HG03135 (cell line): ENCODE data around the gene TAPBP.

Experiments
- ATAC-seq: cut with Tn5 transposase; IDR thresholded peaks from one replicate; pipeline ENCODE4 v1.9.1; 2021; ENCODE audit warnings: mild to moderate bottlenecking, moderate library complexity; ENCODE audit not compliant: unreplicated experiment

The TAPBP gene

DNA sequence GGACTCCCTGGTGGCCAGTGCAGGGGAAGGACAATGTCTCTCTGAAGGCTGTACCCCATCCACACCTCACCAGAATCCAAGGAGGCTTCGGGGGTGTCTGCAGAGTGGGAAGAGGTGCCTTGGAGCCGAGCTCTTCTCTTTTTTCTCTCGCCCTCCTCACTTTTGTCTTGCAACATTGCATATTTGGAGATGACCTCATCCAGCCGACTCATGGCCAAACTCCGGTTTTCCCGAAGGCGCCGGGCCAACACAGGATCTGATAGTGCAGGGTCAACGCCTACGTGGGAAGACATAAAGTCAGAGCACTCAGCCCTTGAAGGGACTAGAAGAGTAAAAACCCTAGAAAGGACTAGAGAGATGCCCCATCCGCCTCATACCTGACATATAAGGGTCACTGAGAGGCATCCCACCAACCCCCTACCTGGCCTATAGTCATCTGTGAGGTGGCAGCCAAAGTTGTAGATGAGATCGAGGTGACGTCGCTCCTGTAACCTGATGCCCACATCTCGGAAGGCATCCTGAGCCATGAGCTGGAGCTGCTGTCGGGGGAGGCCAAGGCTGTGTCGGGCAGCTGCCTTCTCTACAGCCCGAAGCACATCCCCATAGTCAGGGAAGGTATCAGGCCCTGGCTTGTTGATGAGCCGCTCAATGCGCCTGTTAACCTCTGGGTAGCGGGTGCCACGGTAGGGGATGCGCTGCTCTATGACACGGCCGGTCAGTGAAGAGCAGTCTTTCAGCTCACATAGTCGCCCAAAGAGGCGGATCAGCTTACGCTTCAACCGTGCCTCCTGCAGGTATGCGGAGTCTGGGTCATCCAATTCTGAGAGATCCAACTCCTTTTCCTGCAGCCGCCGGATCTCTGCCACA, 6.7 kb upstream of the TAPBP start:
- no peak for ATAC-seq

DNA sequence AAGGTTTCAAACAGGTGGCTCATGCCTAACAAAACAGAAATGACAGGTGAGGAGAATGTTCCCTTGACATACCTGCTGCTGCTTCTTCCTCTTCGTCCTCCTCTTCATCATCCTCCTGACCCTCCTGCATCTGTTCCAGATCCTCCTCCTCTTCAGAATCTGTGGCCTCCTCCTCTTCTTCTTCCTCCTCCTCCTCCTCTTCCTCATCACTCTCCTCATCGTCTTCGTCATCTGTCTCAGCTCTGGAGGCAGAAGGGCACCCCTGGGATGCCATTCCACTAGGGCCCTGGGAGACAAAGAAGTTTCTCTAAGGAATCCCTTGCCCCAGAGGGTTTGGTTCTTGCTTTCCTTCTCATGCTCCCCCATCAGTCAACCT, 6.0 kb upstream of the TAPBP start:
- no peak for ATAC-seq

DNA sequence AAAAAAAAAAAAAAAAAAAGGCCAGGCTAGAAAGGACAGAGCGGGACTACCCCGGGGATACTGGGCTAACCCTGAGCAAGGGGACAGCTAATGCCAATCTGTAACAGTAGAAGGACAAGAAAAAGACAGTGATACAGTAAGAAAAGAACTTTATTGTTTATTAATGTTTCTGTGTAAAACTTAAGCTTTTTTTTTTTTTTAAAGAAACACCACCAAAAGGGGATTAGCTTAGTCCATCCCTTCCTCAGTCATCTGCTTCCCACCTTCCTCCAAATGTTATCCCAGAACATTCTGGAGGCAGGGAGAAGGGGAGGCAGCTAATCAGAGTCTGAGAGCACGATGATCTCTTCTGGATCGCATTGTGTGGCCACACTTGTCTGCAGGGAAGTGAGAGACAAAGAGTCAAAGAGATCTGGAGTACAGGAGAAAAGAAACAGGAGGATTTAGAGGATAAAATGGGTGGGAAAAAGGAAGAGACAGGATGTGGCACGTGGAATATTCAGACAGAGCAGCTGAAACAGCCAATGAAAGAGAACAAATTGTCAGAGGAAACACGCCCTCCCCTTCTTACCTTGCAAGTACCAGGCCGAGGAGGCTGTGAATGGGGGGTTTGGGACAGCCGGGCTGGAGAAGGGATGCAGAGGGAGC, 4.7 kb upstream of the TAPBP start:
- ATAC-seq = no peak

DNA sequence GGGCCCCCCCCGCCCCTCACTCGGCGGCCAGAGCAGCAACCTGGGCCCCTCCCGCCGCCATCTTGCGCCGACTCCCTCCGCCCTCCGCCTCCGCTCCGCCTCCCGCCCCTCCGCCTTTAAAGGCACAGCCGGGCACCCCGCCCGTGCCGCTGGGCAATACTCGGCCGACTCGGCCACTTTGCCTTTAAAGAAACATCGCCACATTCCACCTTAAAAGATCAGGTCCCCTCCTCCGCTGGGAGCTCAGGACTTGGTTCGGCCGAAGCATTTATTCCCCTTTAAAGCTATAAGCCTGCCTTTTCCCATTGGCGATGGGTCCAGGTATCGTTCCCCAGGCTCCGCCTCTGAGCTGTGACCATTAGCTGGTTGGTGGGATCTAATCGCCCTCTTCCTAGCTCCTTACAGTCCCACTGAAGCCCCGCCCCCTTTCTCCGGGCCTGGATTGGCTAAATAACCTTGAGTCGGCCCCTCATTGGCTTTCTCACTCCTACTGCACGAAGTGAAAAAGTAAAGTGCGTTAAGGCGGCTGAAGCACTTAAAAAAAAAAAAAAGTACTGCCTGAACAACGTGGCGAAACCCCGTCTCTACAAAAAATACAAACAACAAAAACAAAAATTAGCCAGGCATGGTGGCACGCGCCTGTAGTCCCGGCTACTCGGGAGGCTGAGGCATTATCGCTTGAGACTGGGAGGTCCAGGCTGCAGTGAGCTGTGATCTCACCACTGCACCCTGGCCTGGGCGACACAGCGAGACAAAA, 4.0 kb upstream of the TAPBP start, which contains the start of gene ZBTB22:
Gene ZBTB22, minus strand, starts transcription at position 76 of the 757 bp plus-strand sequence. CDS start 828 bp downstream, outside the sequence.
- ATAC-seq = peak; percentile 53

DNA sequence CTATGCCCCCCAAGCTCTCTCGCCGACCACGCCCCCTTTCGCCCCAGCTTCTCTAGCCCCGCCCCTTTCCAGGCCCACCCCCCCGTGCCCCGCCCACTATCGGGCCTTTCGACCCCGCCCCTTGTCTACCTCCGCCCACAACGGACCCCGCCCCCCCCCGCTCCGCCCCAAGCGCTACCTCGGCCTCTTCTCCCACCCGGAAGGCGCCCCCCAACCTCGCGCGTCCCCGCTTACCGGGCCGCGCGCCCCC, 3.5 kb upstream of the TAPBP start:
- no peak for ATAC-seq

GRCh38 chr6:33316603-33317418, 2.9 kb upstream of the TAPBP start:
- no peak for ATAC-seq

DNA sequence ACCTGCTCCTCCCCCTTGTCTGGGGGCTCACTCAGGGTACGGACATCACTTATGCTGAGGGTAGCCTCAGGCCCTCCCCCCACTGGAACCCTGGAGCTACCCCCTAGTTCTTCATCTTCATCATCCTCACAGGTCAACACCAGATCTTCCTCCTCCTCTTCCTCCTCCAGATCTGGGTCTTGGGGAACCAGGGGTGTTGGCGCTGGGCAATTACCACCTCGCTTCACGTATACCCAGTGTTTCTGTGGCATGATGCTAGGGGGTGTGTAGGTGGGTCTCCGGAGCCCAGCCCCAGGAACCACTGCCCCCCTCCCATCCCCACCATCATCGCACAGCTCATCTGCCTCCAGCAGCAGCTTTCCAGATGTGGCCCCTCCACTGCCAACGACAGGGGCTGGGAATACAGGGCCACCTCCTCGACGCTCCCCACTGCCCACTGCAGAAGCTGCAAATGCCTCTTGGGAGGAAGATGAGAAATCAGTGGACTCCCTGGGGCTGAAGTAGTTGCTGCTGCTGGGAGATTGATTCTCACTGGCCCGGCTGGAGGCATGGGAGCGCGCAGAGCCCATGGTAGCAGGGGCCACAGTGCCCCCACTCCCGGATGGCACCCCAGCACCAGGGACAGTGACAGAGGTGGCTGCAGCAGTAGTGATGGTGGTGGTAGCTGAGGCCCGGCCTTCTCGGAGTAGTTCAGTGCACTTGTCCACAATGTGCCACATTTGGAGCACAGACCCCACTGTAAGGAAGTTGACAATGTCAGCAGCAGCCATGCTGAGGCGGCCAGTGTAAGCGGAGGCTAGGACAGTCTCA, 2.1 kb upstream of the TAPBP start:
- no peak for ATAC-seq

- ATAC-seq = no peak
Measured at GRCh38 chr6:33314943-33315792, 1.3 kb upstream of the TAPBP start.

- ATAC-seq = no peak
Measured at GRCh38 chr6:33314515-33314942, 651 bp upstream of the TAPBP start.

DNA sequence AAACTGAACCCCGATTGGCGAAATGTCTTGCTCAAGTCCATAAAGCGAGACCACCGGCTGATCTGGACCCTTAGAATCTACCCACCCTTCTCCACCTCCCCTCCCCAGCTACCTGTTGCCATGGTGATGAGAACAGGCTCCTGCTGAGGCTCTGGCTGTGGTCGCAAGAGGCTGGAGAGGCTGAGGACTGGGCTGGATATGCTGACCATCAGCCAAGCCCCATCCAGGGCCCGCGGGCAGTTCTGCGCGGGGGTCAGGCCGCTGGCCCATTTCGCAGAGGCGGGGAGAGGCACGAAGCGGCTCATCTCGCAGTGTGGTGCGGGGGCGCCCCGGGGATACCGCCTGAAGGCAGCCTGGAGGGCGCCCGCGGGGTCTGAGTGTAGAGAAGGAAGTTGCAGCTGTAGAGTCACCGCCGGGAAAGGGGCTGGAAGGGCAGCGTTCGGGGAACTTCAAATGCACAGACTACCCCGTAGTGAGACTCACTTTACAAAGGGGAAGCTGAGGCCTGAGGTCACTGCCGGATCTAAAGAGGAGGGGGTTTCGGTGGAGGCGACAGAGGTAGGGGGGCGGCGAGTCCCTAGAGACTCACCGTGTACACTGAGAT, 671 bp downstream of the TAPBP start:
- peak; percentile 4 for ATAC-seq

GRCh38 chr6:33312361-33313104, 1.3 kb downstream of the TAPBP start:
- ATAC-seq = no peak

GRCh38 chr6:33306356-33306755, 7.5 kb downstream of the TAPBP start:
- no peak for ATAC-seq

- no peak for ATAC-seq
Measured at GRCh38 chr6:33305052-33305451, 8.8 kb downstream of the TAPBP start.

GRCh38 chr6:33304216-33304615, 9.7 kb downstream of the TAPBP start:
- ATAC-seq = no peak

- ATAC-seq = no peak
Measured at GRCh38 chr6:33301877-33302276, 12.0 kb downstream of the TAPBP start.

- ATAC-seq = peak; percentile 73
Measured at GRCh38 chr6:33299237-33299944, 14.5 kb downstream of the TAPBP start.

- ATAC-seq = peak; percentile 26
Measured at GRCh38 chr6:33298773-33299236, 15.1 kb downstream of the TAPBP start, which contains the start of gene RGL2. Gene RGL2 (minus strand): TSS chr6:33298942. CDS start chr6:33298610, 332 bp downstream.
